Large intestine (tissue), 3 donors: Measurements from ENCODE around the gene RFX7. TPM values are rescaled to one million over a fixed set of nuclear protein-coding genes. Genes with fewer than 3 reads are reported as not detected.
A peak's percentile ranks its signal among the peaks of the same experiment; 100 is the strongest.
"Not testable (repeated sequence)": the region's sequence is repeated elsewhere in the genome, so short reads cannot be mapped to it uniquely, and the experiment has no call there.

ENCODE experiments used
- DNase-seq, 2 donors: peaks; one replicate each; pipeline versions ENCODE4 v3.0.0 to v3.0.0-alpha.2; 2013
- H3K27ac ChIP-seq: one replicate; pipeline ENCODE4 v1.5.1; 2013; ENCODE audit warnings: low read length
- H3K27me3 ChIP-seq: 2 replicates; pipeline ENCODE4 v1.6.1; 2013; ENCODE audit warnings: low read length; ENCODE audit not compliant: control insufficient read depth, insufficient read depth
- H3K36me3 ChIP-seq: 2 replicates; pipeline ENCODE4 v1.6.1; 2013; ENCODE audit warnings: low read length; ENCODE audit not compliant: control insufficient read depth, insufficient read depth
- H3K4me1 ChIP-seq: one replicate; pipeline ENCODE4 v1.6.1; 2013; ENCODE audit warnings: low read length; ENCODE audit not compliant: control insufficient read depth, insufficient read depth
- H3K4me3 ChIP-seq: one replicate; pipeline ENCODE4 v1.5.1; 2013; ENCODE audit warnings: low read length
- H3K9me3 ChIP-seq: one replicate; pipeline ENCODE4 v1.6.1; 2013; ENCODE audit warnings: mild to moderate bottlenecking, low read depth, low read length, moderate library complexity; ENCODE audit not compliant: control insufficient read depth
- whole genome bisulfite sequencing: methylation state at CpG from one replicate; pipeline ENCODE4 v1.1.5; 2013; ENCODE audit warnings: low lambda C conversion rate; ENCODE audit not compliant: insufficient coverage; 5-methylcytosine and 5-hydroxymethylcytosine counted together
- polyA plus RNA-seq: library from polyadenylated mRNA; unstranded; fragments of 120-200 nt; gene quantifications from one replicate; pipeline ENCODE4 v1.2.1, GENCODE V29; 2013

Gene RFX7
- polyA plus RNA-seq, 1 donor = 14.5 TPM

DNA sequence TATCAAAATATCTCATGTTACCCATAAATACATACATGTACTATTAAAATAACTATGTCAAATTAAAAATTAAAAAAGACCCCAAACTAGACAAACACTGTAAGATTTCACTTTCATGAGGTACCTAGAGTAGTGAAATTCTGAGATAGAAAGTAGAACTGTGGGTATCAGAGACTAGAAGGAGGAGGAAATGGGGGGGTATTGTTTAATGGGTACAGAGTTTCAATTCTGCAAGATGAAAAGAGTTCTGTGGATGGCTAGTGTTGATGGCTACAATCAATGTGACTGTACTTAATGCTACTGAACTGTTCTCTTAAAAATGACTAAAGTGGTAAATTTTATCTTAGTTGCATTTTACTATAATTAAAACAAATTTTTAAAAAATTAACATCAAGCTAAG is 36.6 kb downstream of the RFX7 start:
- H3K9me3 ChIP-seq = no peaks in the 10 kb centered on the region
- H3K4me1 ChIP-seq = no peaks in the 10 kb centered on the region
- H3K36me3 ChIP-seq = peaks cover 4% of the 10 kb centered on the region
- no peak overlapping the region for H3K27ac ChIP-seq
- no peak for DNase-seq
- no peak overlapping the region for H3K4me3 ChIP-seq
- H3K27me3 ChIP-seq = no peaks in the 10 kb centered on the region

DNA sequence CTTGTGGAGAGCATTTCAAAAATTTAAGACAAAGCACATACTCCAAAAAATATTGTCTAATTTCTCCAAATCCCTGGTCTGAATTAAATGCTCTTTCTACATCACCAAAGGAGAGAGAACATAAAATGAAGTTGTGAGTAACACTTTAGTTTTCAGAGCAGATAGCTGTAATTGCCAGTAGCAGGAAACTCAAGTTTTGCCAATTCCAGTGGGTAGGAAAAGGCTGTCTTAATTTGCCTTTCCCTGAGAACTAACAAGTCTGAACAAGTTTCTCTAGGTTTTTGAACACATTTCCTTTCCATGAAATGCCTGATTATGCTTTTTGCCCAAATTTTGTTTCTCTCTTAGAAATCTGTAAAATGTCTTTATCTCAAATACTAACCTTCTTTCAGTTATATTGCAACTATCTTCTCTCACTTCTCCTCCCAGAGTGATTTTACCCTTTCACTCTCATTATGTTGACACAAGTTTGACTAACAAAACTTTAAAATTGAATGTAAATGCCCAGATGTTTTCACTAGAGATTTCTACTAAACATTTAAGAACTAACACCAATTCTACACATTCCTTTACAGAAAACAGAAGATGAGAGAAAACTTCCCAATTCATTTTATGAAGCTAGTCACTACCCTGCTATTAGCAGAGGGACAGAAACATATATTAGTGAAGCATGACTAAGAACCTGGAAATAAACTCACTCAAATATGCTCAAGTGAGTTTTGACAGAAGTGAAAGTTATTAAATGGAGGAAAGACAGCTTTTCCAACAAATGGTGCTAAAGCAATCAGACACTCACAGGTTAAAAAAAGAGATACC is 38.4 kb downstream of the RFX7 start:
- H3K27ac ChIP-seq = no peak overlapping the region
- H3K9me3 ChIP-seq = no peaks in the 10 kb centered on the region
- no peak for DNase-seq
- no peaks in the 10 kb centered on the region for H3K4me1 ChIP-seq
- H3K36me3 ChIP-seq = peaks cover 4% of the 10 kb centered on the region
- H3K27me3 ChIP-seq = no peaks in the 10 kb centered on the region
- H3K4me3 ChIP-seq = no peak overlapping the region

DNA sequence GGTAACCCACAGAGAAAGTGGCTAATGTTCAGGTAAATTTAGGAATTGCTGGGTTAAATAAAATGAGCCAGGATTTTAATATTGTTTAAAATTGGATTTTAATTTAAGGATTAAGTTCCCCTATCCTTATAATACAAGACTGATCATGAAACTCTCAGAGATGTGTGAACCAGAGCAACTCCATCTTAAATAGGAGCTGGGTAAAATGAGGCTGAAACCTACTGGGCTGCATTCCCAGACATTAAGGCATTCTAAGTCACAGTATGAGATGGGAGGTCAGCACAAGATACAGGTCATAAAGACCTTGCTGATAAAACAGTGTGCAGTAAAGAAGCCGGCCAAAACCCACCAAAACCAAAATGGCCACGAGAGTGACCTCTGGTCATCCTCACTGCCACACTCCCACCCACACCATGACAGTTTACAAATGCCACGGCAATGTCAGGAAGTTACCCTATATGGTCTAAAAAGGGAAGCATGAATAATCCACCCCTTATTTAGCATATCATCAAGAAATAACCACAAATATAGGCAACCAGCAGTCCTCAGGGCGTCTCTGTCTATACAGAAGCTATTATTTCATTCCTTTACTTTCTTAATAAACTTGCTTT is 40.3 kb downstream of the RFX7 start:
- 90% methylated on average over 1 of the region's 4 CpGs for WGBS
- H3K4me1 ChIP-seq, H3K9me3 ChIP-seq, H3K27ac ChIP-seq, DNase-seq, H3K4me3 ChIP-seq, H3K27me3 ChIP-seq, H3K36me3 ChIP-seq: not testable (repeated sequence)

DNA sequence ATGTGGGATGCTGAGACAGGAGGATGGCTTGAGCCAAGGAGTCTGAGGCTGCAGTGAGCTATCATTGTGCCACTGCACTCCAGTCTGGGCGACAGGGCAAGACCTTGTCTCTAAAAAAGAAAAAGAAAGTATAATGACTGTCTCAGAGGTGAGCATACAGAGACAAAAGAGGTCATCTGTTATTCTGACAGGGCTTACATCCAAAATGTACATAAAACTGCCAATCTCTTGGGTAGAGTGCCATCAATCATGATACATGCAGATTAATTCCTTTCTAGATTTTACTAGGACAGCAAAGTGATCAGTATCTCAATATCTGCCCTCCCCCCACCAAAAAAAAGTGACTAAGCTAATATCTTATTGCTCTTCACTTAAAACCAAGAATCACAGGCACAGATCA is 41.0 kb downstream of the RFX7 start:
- Histone ChIP-seq H3K9me3 (no peaks in the 10 kb centered on the region), H3K36me3 (peaks cover 4% of the 10 kb centered on the region), H3K4me3 (no peak overlapping the region), H3K4me1 (no peaks in the 10 kb centered on the region), H3K27me3 (no peaks in the 10 kb centered on the region), H3K27ac (no peak overlapping the region)
- no peak for DNase-seq
- WGBS = no CpG with 5 or more reads among the region's 1 CpG

DNA sequence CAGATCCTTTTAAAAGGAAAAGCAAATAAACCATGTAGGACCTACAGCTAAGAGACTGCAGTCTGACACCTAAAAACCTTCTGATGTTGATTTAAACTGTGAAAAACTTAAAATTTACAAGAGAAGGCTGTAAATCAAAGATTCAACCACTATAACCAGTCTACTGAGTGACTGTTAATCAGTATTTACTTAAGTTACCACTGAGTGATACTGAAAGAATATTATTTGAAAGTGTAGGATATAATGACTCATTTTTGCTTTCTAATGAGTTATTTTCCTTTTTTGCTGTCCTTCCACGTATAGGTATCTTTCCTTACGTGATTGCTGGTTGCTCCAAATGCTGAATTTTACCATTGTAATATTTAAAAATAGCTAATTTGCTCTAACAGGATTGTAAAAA is 44.6 kb downstream of the RFX7 start:
- Histone ChIP-seq H3K4me3 (no peak overlapping the region), H3K9me3 (no peaks in the 10 kb centered on the region), H3K27me3 (no peaks in the 10 kb centered on the region), H3K36me3 (peaks cover 4% of the 10 kb centered on the region), H3K4me1 (no peaks in the 10 kb centered on the region), H3K27ac (no peak overlapping the region)
- 82% methylated on average over 2 of the region's 2 CpGs for WGBS
- no peak for DNase-seq

DNA sequence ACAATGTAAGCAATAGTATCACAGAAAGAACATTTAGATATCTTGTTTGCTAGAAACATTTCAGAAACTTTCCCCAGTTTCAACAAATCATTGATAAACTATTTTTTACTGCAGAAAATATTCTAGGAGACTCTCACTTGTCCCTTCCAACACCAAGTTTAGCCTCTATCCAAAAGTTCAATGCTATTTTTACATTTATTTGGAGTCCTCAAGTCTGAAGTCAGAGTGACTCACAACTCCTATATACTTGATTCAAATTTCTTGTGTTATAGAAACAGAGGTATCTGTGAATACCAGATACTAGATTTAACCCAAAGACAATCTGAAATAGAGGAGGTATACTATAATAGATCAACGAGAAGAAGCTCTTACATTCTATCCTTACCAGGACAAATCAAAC is 49.6 kb downstream of the RFX7 start:
- no peak for DNase-seq
- 100% methylated on average over 1 of the region's 1 CpG for WGBS
- no peak overlapping the region for H3K27ac ChIP-seq

DNA sequence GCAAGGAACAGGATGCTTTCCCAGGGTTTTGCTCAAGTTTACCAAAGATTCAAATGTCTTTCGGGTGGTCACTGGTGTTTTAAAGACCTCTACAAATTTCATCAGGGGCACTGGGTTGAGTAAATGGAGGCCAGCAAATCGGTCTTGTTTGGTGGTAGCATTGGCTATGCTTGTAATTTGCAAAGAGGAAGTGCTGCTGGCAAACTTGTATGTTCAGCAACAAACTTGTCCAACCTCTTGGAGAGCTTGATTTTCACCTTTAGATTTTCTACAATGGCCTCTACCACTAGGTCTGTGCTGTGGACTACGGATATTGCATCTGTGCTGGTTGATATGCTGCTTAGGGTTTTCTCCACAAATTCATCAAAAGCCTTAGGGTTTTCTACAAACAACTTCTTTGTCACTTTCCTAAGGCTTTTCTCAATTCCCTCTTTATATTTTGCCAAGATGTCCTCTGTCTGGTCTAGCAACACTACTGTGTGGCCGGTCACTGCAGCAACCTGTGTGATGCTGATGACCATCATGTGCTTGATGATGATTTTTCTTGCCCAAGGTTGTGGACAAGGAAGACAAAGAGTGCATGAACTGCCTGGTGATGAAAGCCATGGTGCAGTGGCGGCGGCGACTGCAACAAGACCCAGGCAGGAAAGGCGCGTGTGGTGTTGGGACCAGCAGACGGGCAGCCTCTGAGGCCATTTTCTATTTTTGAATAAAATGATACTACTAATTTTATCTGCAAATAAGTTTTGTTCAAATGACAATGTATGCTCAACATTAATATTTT is 50.8 kb downstream of the RFX7 start:
- Histone ChIP-seq H3K27ac (no peak overlapping the region), H3K4me1 (no peaks in the 10 kb centered on the region), H3K4me3 (no peak overlapping the region), H3K36me3 (no peaks in the 10 kb centered on the region), H3K9me3 (no peaks in the 10 kb centered on the region), H3K27me3 (no peaks in the 10 kb centered on the region)
- DNase-seq = no peak
- no CpG with 5 or more reads among the region's 10 CpGs for WGBS

More for the DNA sequence above, 49.6 kb downstream of the RFX7 start:
- H3K27me3 ChIP-seq = no peaks in the 10 kb centered on the region
- no peak overlapping the region for H3K4me3 ChIP-seq
- no peaks in the 10 kb centered on the region for H3K9me3 ChIP-seq
- no peaks in the 10 kb centered on the region for H3K4me1 ChIP-seq
- H3K36me3 ChIP-seq = no peaks in the 10 kb centered on the region

DNA sequence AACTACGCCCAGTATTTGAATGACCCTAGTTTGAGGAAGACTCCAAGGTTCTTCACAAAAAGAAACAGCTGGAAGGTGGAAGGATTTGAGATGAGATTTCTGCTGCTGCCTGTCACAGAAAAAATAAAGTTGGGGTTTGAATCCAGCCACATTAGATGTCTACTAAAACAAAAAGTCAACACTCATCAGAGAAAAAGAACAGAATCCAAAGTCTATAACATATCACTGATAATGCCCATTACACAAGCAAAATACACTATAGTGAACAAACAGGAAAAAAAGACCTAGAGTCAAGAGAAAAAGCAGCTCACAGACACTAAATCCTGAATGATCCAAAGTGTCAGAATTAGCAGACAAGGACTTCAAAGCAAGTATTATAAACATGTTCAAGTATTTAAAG is 56.0 kb downstream of the RFX7 start:
- 100% methylated on average over 1 of the region's 1 CpG for WGBS
- Histone ChIP-seq H3K27ac (no peak overlapping the region), H3K4me3 (no peak overlapping the region), H3K9me3 (no peaks in the 10 kb centered on the region), H3K36me3 (no peaks in the 10 kb centered on the region), H3K27me3 (no peaks in the 10 kb centered on the region), H3K4me1 (no peaks in the 10 kb centered on the region)
- peak in 1 of 2 donors; percentile 6 for DNase-seq

DNA sequence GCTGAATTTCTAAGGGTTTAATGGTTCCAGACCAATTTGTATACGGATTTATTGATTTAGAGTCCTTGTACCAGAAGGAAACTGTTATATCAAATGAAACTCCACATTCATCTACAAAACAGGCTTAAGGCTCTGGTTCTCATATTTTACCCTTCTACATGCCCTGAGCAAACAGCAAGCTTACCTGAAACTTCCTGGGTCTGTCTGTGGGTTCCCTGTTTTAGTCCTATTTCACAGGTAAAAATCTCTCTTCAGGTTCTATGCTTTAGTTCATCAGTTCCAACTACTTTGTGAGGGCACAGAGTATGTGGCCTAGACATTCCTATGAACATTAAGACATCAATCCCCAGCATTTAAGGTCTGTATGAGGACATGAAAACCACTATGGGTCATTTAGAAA is 57.7 kb downstream of the RFX7 start:
- no CpG with 5 or more reads among the region's 1 CpG for WGBS
- no peak for DNase-seq
- H3K27ac ChIP-seq = no peak overlapping the region
- no peak overlapping the region for H3K4me3 ChIP-seq
- H3K36me3 ChIP-seq = no peaks in the 10 kb centered on the region
- no peaks in the 10 kb centered on the region for H3K4me1 ChIP-seq
- no peaks in the 10 kb centered on the region for H3K27me3 ChIP-seq
- H3K9me3 ChIP-seq = no peaks in the 10 kb centered on the region

DNA sequence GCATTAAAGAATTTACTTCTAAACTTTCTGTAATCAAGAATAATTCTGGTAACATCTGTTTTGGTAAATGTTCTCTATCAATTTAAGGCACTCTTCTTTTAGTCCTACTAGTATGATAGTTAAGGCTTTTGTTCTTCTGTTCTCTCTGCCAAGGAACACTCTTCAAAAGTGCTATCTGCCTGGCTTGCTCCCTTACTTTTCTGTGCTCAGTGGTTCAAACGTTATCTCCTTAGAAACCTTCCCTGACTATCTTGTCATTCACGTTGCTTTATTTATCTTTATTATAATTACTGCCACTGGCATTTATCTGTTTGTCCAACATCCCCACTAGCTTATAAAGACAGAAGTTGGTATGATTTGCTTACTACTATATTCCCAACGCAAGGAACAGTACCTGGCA is 59.2 kb downstream of the RFX7 start:
- Histone ChIP-seq H3K36me3 (no peaks in the 10 kb centered on the region), H3K9me3 (no peaks in the 10 kb centered on the region), H3K4me1 (no peaks in the 10 kb centered on the region), H3K27me3 (no peaks in the 10 kb centered on the region), H3K27ac (no peak overlapping the region), H3K4me3 (no peak overlapping the region)
- DNase-seq = no peak
- 84% methylated on average over 3 of the region's 3 CpGs for WGBS
